HG03060 (cell line): ENCODE results near the gene LRBA.

Experiments
- ATAC-seq: cut with Tn5 transposase; IDR thresholded peaks from one replicate; pipeline ENCODE4 v1.9.1; 2021; ENCODE audit warnings: low read depth, moderate number of reproducible peaks; ENCODE audit not compliant: unreplicated experiment

Gene LRBA

GRCh38 chr4:150236626-150237025, 778.5 kb downstream of the LRBA start:
- ATAC-seq: no peak

- ATAC-seq: no peak
These were observed 779.2 kb downstream of the LRBA start for GRCh38 chr4:150235808-150236271.

- no peak for ATAC-seq
These were observed 779.8 kb downstream of the LRBA start for GRCh38 chr4:150235317-150235716.

- no peak for ATAC-seq
These were observed 780.8 kb downstream of the LRBA start for GRCh38 chr4:150234246-150234645.

GRCh38 chr4:150232029-150232428, 783.1 kb downstream of the LRBA start:
- no peak for ATAC-seq

GRCh38 chr4:150231107-150231770, 783.8 kb downstream of the LRBA start:
- ATAC-seq: no peak

GRCh38 chr4:150230561-150230960, 784.5 kb downstream of the LRBA start:
- ATAC-seq: no peak

GRCh38 chr4:150229520-150229919, 785.6 kb downstream of the LRBA start:
- no peak for ATAC-seq

- ATAC-seq: no peak
These were observed 790.0 kb downstream of the LRBA start for GRCh38 chr4:150224896-150225591.

GRCh38 chr4:150219841-150220240, 795.2 kb downstream of the LRBA start:
- ATAC-seq: no peak

- no peak for ATAC-seq
These were observed 796.6 kb downstream of the LRBA start for GRCh38 chr4:150218447-150218846.

- no peak for ATAC-seq
These were observed 797.3 kb downstream of the LRBA start for GRCh38 chr4:150217808-150218207.

GRCh38 chr4:150217192-150217591, 797.9 kb downstream of the LRBA start:
- ATAC-seq: no peak

GRCh38 chr4:150216726-150217125, 798.4 kb downstream of the LRBA start:
- ATAC-seq: no peak

GRCh38 chr4:150215601-150216000, 799.5 kb downstream of the LRBA start:
- ATAC-seq: no peak
